ENCODE data around the gene FGD2.

The FGD2 gene

DNA sequence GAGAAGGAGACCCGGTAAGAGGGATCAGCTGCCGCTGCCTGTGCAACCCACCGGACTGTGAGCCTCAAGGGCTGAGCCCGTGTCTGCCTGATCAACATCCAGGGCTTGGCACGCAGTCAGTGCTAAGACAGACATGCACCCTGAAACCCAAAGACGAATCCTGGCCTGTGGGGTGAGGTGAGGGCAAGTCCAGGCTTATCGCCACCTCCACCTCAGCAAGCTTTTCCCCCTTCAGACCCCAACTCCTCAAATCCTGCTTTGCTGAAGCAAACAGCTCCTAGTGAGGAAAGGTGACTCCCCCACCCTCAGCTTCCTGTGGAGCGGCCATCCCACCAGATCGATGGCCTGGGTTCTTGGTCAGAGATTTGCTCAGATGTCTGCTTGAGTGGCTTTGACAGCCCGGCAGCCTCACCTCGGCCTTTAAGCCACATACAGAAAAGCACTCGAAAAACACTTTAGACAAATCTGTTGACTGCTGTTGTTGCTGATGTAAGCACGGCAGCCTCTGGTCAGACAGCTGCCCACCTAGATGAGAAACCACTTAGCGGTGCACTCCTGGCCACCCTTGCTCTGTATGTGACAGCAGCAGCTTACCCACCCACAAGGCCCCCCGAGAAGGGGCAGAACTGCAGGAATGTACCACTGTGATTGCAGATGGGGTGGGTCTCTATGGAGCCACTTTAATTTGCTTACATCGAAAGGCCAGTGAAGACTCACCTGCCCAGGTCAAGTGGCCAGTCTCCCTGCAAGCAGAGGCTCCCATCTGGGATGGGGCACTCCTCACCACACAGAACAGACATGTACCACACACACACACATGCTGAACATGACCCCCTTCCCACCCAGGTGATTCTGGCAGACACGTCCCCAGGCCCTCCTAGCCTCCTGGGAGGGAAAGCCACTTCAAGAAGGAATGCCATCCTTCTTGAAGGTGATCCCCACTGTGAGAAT is 34.3 kb upstream of the FGD2 start:
- no peak for DNase-seq (ENCODE audit: low read depth in 2 of 2)

DNA sequence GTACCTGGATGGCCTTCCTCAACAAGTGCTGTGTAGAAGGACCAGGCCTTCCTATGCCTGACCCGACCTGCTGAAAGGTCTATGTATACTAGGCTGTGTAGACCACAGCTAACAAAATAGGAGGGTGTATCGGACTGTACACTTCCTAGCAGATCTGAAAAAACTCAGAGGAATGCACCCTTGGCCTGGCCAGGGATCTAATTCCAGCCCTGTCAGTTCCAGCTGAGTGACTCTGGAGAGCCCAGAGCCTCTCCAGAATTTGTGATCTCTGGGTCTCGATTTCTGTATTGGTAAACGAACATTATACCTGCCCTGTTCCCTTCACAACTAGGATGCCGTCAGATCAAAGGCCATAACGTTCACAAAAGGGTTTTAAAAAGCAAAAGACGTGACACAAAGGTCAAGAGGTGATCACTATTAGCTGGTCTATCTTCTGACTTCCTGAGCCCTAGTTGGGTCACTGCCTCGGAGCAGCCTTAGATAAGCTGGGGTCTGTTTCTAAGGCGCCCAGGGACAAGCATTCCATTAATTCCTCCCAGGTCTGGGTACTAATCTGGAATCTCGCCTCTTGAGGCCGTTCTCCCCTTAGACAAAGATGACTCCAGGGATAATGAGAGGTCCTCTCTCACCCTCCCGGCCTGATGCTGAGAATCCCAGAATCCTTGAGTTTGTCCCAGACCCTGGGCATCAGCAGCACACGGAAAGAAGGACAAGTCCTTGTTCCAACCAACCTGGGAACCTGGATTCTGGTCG is 33.4 kb upstream of the FGD2 start:
- no peak for DNase-seq (ENCODE audit: low read depth in 2 of 2)

DNA sequence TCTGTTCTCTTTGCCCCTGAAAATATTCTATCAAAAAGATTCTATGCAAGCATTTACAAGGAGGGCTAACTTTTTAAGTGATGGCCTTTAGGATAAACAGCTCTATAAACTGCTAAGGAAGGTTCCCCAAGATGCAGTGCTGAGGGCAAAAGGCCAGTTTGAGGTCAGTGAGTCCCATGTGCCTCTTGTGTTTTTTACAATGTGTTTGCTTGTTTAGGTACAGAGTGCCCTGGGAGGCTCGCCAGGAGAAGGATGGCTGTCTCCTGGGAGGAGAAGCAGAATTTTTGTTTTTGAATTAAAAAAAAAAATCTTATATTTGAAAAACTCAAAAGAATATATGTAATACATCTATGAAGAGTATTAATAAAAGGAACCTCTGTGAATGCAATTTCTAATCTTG is 32.3 kb upstream of the FGD2 start:
- no peak for DNase-seq (ENCODE audit: low read depth in 2 of 2)

DNA sequence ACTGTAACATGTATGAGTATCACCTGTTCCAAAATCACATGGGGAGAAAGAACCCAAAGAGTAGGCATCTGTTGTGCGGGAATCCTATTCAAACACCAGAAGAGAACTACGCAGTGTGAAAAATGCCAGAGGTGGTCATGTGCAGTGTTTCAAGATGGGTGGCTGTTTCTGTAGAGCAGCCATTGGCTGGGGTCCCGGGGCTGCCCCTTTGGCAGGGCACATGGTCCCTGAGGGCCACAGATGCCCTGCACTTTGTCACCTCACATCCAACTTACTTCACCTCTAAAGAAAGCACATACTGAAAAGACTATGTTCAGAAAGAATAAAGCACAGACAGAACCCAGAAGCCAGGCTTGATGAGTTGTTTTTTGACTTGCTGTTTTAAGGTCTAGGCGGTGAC is 31.8 kb upstream of the FGD2 start:
- DNase-seq (ENCODE audit: low read depth in 2 of 2): no peak

DNA sequence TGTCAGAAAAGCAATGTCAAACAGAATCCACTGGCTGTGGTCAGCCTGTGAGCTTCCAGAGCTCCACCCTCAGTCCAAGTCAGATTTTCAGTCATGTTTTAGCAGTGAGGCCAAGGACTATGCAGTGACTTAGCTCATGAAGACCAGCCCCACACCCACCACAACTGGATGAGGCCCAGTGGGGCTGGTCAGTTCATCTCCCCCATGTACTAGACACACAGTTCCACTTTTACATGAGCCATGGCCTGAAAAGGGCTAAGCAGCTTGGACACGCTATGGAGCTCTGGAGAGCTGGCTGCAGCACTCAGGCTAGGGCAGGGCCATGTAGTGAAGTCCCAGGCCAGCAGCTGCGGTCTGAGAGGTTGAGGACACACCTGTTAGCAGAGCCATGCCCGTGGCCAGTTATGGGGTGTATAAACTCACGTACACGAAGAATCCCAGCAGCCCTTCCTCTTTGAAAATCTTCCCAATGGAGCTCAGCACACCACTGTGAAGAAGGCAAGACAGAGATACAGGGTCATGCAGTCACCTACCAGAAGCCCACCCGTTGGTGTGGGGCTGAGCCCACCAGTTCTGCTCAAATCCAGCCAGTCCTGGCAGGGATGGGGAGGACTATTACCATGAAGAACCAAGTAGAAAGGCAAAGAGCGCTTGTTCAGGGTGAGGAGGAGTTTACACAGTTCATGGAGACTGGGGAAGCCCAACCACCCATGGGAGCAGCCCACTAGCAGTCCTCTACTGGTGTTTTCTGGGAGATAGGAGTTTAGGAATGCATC is 30.0 kb upstream of the FGD2 start:
- no peak for DNase-seq (ENCODE audit: low read depth in 2 of 2)

DNA sequence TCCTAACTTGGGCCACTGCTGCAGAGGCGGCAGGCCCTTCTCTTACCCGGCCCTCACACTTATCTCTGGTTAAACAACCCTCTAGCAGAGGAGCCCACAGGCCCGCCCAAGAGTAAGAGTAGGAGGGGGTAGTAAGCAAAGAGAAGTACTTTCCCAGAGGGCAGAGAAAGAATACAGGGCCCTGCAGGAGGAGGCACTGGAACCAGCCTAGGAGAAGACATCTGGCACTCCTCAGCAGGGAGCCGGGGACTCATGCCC is 29.5 kb upstream of the FGD2 start:
- DNase-seq (ENCODE audit: low read depth in 2 of 2): no peak

DNA sequence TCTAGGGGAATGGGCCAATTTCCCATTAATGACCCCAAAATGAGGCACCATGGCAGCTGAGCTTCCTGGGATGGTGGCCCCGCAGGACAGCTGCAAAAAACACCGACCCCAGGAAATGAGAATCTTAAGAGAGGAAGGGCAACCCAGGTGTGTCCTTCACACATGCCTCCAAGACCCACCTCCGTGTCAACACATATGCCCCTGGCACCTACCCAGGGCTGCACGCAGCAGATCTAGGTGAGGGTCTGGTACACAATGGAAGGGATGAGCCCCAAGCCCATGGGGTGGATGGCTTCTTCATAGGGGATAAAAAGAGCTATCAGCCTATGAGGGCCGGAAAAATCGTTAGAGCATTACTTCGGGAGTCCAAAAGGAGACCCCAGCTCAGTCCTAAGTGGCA is 28.9 kb upstream of the FGD2 start:
- DNase-seq (ENCODE audit: low read depth in 2 of 2): no peak

DNA sequence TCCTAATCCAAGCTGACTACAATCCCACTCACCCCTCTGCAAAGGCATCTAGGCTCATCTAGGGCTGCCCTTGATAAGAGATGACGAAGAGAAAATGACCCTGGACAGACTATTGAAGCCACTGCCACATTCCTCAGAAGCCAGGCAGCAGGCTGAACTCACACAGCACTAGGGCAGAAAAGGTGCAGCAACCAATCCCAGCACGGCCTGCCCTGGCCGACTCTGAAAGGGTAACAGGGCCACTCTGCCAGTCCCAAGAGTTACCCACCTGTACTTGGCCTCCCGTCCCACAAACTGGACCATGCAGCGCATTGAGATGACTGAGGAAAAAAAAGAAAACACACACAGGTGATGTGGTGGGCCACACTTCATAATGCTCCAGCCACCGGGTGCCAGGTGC is 28.5 kb upstream of the FGD2 start:
- no peak for DNase-seq (ENCODE audit: low read depth in 2 of 2)

DNA sequence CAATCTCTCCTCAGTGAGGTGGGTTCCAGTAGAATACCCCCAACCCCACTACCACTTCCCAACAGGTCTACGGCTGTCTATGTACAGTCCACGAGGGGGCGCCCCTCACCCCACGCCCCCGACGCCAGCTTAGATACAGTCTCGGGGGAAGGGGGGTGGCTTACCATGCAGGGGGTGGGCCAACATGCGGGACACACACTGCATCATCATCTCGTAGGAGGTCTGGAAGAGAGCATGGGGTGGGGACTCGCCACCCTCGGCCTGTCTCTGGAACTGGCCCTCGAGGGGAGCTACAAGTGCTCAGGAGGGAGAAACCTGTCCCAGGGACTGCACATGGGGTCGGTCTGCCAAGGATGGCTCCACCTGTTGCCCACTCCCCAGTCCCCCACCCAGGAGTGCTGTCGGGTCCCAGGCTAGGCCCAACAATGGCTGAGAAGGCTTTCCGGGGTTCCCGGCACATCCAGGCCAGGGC is 27.9 kb upstream of the FGD2 start:
- no peak for DNase-seq (ENCODE audit: low read depth in 2 of 2)

DNA sequence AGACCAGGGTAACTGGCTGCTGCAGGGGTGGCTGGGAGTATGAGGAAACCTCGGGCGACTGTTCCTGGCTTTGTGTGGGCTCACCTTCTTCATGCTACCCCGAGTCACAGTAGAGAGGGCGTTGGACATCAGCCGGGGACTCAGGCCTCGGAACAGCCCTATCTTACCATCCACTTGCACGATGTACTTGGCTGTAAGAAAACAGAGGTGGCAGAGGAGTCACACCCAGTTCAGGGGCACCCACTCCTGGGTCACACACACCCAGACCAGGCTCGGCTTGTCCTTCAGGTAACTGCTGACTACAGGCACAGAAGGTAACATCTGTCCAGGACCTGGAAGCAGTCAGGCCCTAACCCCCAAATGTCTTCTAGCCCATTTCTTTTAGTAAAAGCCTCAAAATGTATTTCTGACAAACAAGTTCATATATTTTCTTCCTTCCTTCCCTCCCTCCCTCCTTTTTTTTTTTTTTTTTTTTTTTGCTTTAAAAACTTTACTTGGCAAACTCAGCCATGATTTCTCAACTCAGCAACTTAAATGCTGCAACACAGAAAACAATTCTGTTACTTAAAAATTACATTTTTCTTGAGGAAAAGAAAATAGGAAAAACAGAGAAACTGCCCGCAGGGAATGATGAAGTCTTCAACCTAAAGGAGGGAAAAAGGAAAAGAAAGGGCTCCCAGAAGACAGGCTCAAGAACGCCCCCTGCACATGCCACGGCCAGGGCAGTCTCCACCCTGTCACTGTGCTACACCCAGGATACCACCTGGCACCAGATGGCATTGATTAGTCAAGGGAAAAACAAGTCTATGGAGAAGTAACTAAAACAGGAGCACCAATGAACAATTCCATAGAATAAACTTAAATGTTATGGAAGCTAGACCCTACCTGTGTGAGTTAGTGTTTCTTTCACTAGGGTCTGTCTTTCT is 26.8 kb upstream of the FGD2 start:
- no peak for DNase-seq (ENCODE audit: low read depth in 2 of 2)

DNA sequence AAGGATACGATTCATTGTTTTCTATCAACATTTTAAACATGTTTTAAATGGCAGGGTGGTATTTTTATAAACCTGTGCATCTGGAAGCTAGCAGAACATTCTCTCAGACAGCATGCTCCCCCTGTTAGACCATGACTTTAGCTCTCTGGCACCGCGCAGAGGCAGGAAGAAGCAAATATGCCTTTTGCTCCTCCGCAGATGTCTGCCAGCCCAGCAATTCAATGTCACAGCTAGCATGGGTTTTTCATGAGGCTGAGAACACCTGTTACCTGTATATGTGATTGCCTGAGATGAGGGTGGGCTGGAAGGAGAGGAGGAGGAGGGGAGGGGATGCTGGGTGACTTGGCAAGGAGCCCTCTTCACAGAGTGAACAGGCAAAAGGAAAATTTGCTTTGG is 26.1 kb upstream of the FGD2 start:
- no peak for DNase-seq (ENCODE audit: low read depth in 2 of 2)

DNA sequence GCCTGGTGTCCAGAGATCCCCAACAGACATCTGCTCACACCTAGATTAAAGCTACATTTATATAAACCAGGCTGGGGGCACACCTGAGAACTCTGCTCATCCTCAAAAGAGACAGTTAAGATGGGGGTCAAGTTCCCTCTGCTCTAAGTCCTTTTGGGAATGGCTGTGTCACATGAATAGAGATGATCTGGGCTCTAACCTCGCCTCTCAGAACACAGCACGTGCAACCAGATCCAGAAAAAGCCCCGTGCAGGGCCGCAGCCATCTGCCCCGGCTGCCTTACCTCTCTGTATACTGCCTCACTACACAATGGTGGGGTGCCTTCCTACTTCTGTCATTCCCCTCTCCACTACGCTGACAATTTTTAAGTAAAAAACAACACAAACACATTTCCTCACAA is 25.3 kb upstream of the FGD2 start:
- DNase-seq (ENCODE audit: low read depth in 2 of 2): no peak

DNA sequence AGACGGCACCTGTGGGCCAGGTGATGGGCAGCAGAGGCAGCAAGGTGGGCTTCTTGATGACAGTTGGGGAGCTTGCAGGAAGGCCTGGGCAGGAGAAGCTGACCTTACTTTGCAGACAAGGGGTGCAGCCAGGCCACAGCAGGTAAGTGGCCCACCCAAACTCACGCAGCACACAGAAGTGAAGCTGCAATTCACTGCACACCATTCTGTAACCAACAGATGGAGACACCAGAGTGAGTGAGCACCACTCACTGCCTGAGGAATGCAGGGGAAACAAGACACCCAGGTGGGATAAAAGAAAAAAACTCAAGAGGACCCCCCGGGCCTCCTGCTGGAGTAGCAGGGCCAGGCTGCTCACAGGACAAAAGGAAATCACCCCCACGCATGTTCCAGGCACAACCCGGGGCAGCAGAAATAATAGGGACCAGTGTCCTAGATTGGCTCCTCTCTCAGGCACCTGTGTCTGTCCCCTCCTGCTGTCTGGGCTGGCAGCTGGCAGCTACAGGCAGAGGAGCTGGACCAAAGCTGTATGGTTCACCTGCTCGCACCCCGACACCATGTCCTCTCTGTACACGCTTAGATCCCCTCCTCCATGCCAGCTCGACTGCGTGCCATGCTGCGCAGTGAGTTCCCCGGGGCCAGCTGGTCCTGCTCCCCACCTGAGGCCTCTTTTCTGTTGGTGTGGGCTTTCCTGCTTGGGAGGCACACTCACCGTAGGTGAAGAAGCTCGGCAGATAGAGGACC is 24.4 kb upstream of the FGD2 start:
- no peak for DNase-seq (ENCODE audit: low read depth in 2 of 2)

DNA sequence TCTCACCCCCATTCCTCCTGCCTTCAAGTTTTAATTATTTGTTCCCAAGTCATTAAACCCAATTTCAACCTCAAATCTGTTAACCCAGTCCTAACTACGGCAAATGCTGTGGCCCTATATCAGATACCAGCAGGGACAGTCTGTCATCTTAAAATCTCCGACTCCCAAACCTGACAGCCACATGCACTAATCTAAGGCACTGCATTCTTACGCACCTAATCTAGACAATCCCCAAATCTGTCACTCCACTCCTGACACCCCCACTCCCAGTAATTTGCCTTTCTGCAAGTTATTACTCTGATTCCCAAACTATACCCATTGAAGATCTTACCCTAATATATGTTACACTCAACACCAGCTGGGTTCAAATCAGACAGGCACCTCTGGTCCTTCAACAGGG is 21.9 kb upstream of the FGD2 start:
- no peak for DNase-seq (ENCODE audit: low read depth in 2 of 2)

DNA sequence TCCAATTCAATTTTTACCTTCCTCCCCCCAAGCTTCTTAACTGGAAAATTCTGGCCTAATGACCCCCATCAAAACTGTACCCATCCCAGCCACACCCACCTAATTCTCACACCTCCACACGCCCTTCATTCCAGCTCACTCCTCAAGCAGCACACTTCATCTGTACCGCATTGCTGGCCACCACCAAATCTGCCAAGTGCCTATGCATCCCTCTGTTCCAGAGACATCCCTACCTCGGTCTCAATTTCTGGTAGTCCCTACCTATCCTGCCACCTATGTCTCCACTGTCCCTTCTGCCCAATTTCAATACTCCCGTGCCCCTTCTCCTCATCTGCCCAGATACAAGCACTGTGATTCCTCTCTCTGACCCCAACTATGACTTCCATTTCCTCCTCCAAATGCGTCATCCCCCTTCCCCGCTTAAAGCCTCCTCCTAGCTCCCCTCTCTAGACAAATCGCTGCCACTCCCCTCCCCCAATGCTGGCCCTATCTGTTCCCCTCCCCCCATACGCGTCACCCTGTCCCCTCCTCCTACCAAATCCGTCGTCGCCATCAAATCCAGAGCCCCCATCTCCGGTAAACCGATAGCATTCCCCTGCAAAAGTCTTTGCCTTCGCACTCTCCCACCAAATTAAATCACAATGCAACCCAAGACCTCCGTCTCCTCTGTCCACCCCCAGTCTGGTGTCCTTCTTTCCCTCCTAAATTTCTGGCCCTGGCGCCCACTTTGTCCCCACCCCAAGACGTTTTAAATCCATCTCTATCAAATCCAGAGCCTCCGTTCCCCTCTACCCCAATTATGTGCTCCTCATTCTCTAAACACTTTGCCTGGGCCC is 20.7 kb upstream of the FGD2 start:
- no peak for DNase-seq (ENCODE audit: low read depth in 2 of 2)

DNA sequence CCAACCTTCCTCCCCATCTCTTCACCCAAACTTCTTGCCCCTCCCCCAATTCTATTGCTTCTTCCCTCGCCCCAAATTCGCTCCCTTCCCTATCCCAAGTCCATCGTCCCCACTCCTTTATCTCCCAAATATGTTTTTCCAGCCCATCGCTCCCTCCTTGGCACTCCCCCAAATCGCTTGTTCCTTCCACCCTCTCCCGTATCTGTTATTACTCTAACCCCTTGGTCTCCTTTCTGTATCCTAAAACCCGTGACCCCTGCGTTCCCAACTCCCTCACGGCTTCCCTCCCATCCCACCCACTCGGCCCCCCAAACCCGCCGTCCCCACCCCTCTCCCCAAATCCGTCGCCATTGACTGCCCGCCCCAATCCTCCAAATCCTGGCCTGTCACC is 20.0 kb upstream of the FGD2 start:
- DNase-seq (ENCODE audit: low read depth in 2 of 2): no peak

DNA sequence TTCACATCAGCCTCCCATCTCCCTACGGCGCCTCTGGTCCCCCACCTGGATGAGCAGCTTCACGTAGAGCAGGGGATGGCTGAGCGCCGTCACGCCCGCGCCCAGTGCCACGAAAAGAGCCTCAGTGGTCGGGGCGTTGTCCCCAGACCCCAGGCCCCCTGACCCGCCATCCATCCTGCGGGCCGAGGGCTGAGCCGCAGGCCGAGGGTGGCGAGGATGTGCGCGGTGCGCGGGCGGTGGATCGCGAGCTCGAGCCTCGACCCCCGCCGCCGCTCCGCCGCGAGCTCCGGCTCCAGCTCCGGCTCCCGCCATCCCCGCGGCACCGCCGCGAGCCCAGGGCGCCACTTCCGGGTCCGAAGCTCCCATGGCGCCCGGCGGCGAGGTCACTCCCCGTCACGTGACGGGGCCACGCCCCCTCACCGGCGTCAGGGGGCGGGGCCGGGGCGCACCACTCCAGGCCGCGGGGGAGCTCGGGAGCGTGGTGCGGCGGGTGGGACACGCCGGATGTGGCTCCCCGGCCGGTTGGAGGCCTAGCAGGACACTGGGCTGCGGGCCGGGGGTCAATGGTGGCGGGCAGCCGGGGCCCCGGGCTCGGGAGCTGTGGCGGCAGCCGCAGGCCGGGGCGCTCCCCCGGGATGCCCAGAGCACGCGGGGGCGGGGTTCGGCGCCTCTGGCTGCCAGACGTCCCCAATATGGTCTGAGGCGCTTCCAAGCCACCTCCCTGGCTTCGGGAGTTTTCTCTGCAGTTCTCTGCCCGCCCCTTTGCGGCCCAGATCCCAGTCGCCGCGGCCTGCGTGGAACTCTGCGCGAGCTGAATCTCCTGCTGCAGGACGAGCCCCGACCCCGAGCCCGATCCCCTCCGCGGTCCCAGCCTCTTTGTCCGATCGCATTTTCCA is 19.4 kb upstream of the FGD2 start, which contains the start of gene MTCH1:
TSS of gene MTCH1 (minus strand) at position 389 of the 896 bp plus-strand sequence. CDS start at position 366, 23 bp downstream.
- DNase-seq (ENCODE audit: low read depth in 2 of 2): peak; percentile 65 to 84

DNA sequence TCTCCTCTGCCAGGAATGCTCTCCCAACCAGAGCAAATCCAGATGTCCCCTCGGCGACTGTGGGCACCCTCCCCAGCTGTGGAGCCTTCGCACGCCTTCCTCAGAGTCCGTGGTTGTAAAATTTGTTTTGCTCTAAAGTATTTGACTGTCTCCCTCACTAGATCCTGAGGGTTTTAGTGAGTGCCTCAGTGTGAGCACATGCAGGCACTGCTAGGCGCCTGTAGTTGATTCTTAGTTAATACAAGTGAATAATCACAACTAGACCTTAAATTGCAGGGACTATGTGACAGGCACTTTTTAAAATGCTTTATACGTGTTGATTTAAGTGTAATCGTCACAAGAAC is 18.8 kb upstream of the FGD2 start:
- DNase-seq (ENCODE audit: low read depth in 2 of 2): no peak

DNA sequence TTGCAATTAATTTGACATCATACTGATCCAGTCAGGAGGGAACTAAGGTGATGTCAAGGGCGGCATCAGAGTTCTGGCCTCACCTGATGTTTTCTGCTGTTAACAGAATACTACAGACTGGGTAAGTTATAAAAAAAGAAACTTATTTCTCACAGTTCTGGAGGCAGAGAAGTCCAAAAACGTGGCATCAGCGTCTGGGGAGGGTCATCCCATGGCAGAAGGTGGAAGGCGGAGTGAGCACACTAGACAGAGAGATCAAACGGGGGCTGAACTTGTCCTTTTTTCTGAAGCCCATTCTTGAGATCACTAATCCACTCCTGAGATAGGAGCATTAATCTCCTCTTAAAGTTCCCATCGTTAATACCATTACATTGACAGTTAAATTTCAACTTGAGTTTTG is 16.2 kb upstream of the FGD2 start:
- DNase-seq (ENCODE audit: low read depth in 2 of 2): no peak
